SK-N-SH (cell line): Measurements from ENCODE around the gene HLA-DPB1.

Experiments used
- CTCF ChIP-seq: fragments of 200-600 bp; sonication (generic); IDR thresholded peaks from 2 replicates; pipeline ENCODE4 v1.6.1; 2017; ENCODE audit warnings: antibody characterized with exemption, mild to moderate bottlenecking, moderate library complexity
- ELF1 ChIP-seq: IDR thresholded peaks from 2 replicates; pipeline ENCODE4 v1.4.0; 2012
- EZH2phosphoT487 ChIP-seq: fragments of 200-600 bp; sonication (generic); IDR thresholded peaks from 2 replicates; pipeline ENCODE4 v1.6.1; 2017; ENCODE audit warnings: low read depth, mixed run types, mild to moderate bottlenecking, antibody characterized with exemption, moderate library complexity, borderline replicate concordance
- GATA2 ChIP-seq: sonication (generic); formaldehyde crosslinking; IDR thresholded peaks from 2 replicates; pipeline ENCODE4 v1.5.0; 2020; ENCODE audit warnings: mild to moderate bottlenecking, missing genetic modification reagents
- IRF3 ChIP-seq: fragments of 150-350 bp; IDR thresholded peaks from 2 replicates; pipeline ENCODE4 v1.6.1; 2016; ENCODE audit warnings: mild to moderate bottlenecking, low read depth, low read length
- MEF2A ChIP-seq: IDR thresholded peaks from 2 replicates; pipeline ENCODE4 v1.4.0; 2012; ENCODE audit warnings: low read depth, borderline replicate concordance
- RAD21 ChIP-seq: IDR thresholded peaks from 2 replicates; pipeline ENCODE4 v1.6.1; 2012; ENCODE audit warnings: mild to moderate bottlenecking, low read length
- REST ChIP-seq: IDR thresholded peaks from 2 replicates; pipeline ENCODE4 v1.6.1; 2012; ENCODE audit warnings: mild to moderate bottlenecking, low read depth, low read length, moderate library complexity
- RFX5 ChIP-seq: IDR thresholded peaks from 2 replicates; pipeline ENCODE4 v1.6.1; 2012; ENCODE audit warnings: mild to moderate bottlenecking, improper control_type of control experiment, low read length
- SIN3A ChIP-seq: IDR thresholded peaks from 2 replicates; pipeline ENCODE4 v1.6.1; 2012; ENCODE audit warnings: low read depth, mild to moderate bottlenecking, low read length, moderate library complexity, borderline replicate concordance
- SMC3 ChIP-seq: IDR thresholded peaks from 2 replicates; pipeline ENCODE4 v1.6.1; 2012; ENCODE audit warnings: low read depth, low read length, improper control_type of control experiment
- YY1 ChIP-seq: IDR thresholded peaks from 2 replicates; pipeline ENCODE4 v1.4.0; 2012; ENCODE audit warnings: low read depth, mild to moderate bottlenecking

GRCh38 chr6:33095681-33096080 lies 19.9 kb downstream of the HLA-DPB1 start:
- TF ChIP-seq CTCF (no peak), SMC3 (no peak), GATA2 (no peak), RAD21 (no peak), MEF2A (no peak), SIN3A (no peak), EZH2phosphoT487 (no peak), YY1 (no peak), REST (no peak), IRF3 (no peak), RFX5 (no peak), ELF1 (no peak)
